SK-N-SH treated with all-trans-retinoic acid at 6 μM for 48 hours (cell line): ENCODE results near the gene SLC12A6.

Experiments
- ATAC-seq: fragments of 200-7000 bp; cut with Tn5 transposase; 3 replicates; pipeline ENCODE4 v1.9.1; 2020; ENCODE audit warnings: mild to moderate bottlenecking, moderate library complexity
- ARNTL ChIP-seq: fragments of 450-650 bp; formaldehyde crosslinking; IDR thresholded peaks from 2 replicates; pipeline ENCODE4 v1.5.0; 2020; ENCODE audit warnings: low read depth, mild to moderate bottlenecking, moderate library complexity, borderline replicate concordance
- BACH2 ChIP-seq: fragments of 250-450 bp; sonication (Bioruptor Pico); IDR thresholded peaks from 2 replicates; pipeline ENCODE4 v1.9.0; 2021; ENCODE audit warnings: mild to moderate bottlenecking, borderline replicate concordance
- CSDC2 ChIP-seq: fragments of 250-450 bp; sonication (Bioruptor Pico); IDR thresholded peaks from 2 replicates; pipeline ENCODE4 v1.5.0; 2020; ENCODE audit warnings: mild to moderate bottlenecking, moderate library complexity
- ESRRG ChIP-seq: fragments of 250-450 bp; sonication (Bioruptor Pico); IDR thresholded peaks from 2 replicates; pipeline ENCODE4 v1.6.1; 2021; ENCODE audit warnings: mild to moderate bottlenecking
- GLIS3 ChIP-seq: fragments of 250-450 bp; sonication (Bioruptor Pico); IDR thresholded peaks from 2 replicates; pipeline ENCODE4 v1.5.0; 2020; ENCODE audit warnings: mild to moderate bottlenecking, moderate library complexity
- ISL1 ChIP-seq: fragments of 250-450 bp; sonication (Bioruptor Pico); IDR thresholded peaks from 2 replicates; pipeline ENCODE4 v2.1.2; 2022; ENCODE audit warnings: mild to moderate bottlenecking, moderate library complexity
- OSR1 ChIP-seq: fragments of 250-450 bp; sonication (Bioruptor Pico); IDR thresholded peaks from 2 replicates; pipeline ENCODE4 v1.8.0; 2022; ENCODE audit warnings: moderate library complexity, mild to moderate bottlenecking, inconsistent platforms
- PPARA ChIP-seq: fragments of 250-450 bp; sonication (Bioruptor Pico); IDR thresholded peaks from 2 replicates; pipeline ENCODE4 v1.5.0; 2020; ENCODE audit warnings: mild to moderate bottlenecking, borderline replicate concordance
- RARB ChIP-seq: fragments of 250-450 bp; sonication (Bioruptor Pico); IDR thresholded peaks from 2 replicates; pipeline ENCODE4 v1.8.0; 2021; ENCODE audit warnings: mild to moderate bottlenecking, moderate library complexity
- SNAI2 ChIP-seq: fragments of 250-450 bp; sonication (Bioruptor Pico); IDR thresholded peaks from 2 replicates; pipeline ENCODE4 v1.5.0; 2020; ENCODE audit warnings: mild to moderate bottlenecking, moderate library complexity
- TCF4 ChIP-seq: fragments of 250-450 bp; sonication (Bioruptor Pico); IDR thresholded peaks from 2 replicates; pipeline ENCODE4 v1.8.0; 2021; ENCODE audit warnings: mild to moderate bottlenecking, moderate library complexity, borderline replicate concordance
- ZC3H10 ChIP-seq: fragments of 250-450 bp; sonication (Bioruptor Pico); IDR thresholded peaks from 2 replicates; pipeline ENCODE4 v1.5.1; 2021; ENCODE audit warnings: mild to moderate bottlenecking, moderate library complexity
- ZFP3 ChIP-seq: fragments of 250-450 bp; sonication (Bioruptor Pico); IDR thresholded peaks from 2 replicates; pipeline ENCODE4 v1.5.0; 2020; ENCODE audit warnings: mild to moderate bottlenecking, moderate library complexity
- ZFP30 ChIP-seq: fragments of 450-650 bp; formaldehyde crosslinking; IDR thresholded peaks from 2 replicates; pipeline ENCODE4 v1.5.0; 2022; ENCODE audit warnings: mild to moderate bottlenecking, moderate library complexity
- ZNF565 ChIP-seq: fragments of 450-650 bp; formaldehyde crosslinking; conservative IDR thresholded peaks from 2 replicates; pipeline ENCODE4 v1.5.0; 2020; ENCODE audit warnings: low read depth, mild to moderate bottlenecking, moderate library complexity
- ZNF8 ChIP-seq: fragments of 450-650 bp; formaldehyde crosslinking; IDR thresholded peaks from 2 replicates; pipeline ENCODE4 v1.5.0; 2020; ENCODE audit warnings: mild to moderate bottlenecking, moderate library complexity
- TF ChIP-seq, protein P1 (sequence below): fragments of 250-450 bp; sonication (Bioruptor Pico); IDR thresholded peaks from 2 replicates; pipeline ENCODE4 v1.8.0; 2021; ENCODE audit warnings: low read depth, mild to moderate bottlenecking, moderate library complexity, borderline replicate concordance
- TF ChIP-seq, protein P2 (sequence below): fragments of 250-450 bp; sonication (Bioruptor Pico); IDR thresholded peaks from 2 replicates; pipeline ENCODE4 v1.5.1; 2020; ENCODE audit warnings: low read depth, mild to moderate bottlenecking, moderate library complexity
- TF ChIP-seq, protein P3 (sequence below): fragments of 250-450 bp; sonication (Bioruptor Pico); IDR thresholded peaks from 2 replicates; pipeline ENCODE4 v1.5.1; 2021; ENCODE audit warnings: mild to moderate bottlenecking, moderate library complexity
- TF ChIP-seq, protein P4 (sequence below): fragments of 250-450 bp; sonication (Bioruptor Pico); IDR thresholded peaks from 2 replicates; pipeline ENCODE4 v1.5.0; 2020; ENCODE audit warnings: mild to moderate bottlenecking, moderate library complexity
- TF ChIP-seq, protein P5 (sequence below): fragments of 250-450 bp; sonication (Bioruptor Pico); IDR thresholded peaks from 2 replicates; pipeline ENCODE4 v1.8.0; 2020; ENCODE audit warnings: mild to moderate bottlenecking, moderate library complexity, borderline replicate concordance

The SLC12A6 gene

DNA sequence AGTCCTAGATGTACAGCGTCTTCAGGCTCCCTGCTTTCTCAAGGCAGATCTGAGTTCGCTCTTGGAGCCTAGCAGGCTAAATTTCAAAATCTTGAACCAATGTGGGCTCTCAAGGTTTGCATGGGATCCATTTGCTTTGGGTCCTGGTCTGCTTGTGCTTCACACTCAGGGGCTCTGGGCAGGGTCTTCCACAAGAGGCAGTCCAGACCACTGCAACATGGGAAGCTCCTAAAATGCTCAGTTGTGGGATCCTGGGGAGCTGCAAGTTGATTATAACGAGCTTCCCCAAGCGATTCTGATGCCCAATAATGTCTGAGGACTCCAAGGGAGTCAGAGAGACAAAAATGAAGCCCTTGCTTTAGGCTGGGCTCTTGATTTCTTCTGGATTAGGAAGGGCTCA lies 12.2 kb upstream of the SLC12A6 start:
- TF ChIP-seq SNAI2 (CRISPR knock-in tag), result no peak
- TF ChIP-seq ZNF8 (CRISPR knock-in tag), result no peak
- no peak for TF ChIP-seq OSR1
- TF ChIP-seq RARB (CRISPR knock-in tag), result no peak
- TF ChIP-seq, protein P1, sequence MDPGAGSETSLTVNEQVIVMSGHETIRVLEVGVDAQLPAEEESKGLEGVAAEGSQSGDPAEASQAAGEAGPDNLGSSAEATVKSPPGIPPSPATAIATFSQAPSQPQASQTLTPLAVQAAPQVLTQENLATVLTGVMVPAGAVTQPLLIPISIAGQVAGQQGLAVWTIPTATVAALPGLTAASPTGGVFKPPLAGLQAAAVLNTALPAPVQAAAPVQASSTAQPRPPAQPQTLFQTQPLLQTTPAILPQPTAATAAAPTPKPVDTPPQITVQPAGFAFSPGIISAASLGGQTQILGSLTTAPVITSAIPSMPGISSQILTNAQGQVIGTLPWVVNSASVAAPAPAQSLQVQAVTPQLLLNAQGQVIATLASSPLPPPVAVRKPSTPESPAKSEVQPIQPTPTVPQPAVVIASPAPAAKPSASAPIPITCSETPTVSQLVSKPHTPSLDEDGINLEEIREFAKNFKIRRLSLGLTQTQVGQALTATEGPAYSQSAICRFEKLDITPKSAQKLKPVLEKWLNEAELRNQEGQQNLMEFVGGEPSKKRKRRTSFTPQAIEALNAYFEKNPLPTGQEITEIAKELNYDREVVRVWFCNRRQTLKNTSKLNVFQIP (CRISPR knock-in tag), result no peak
- no peak for TF ChIP-seq ZFP30 (CRISPR knock-in tag)
- no peak for TF ChIP-seq ESRRG
- no peak for TF ChIP-seq ARNTL
- ATAC-seq, result no peak

DNA sequence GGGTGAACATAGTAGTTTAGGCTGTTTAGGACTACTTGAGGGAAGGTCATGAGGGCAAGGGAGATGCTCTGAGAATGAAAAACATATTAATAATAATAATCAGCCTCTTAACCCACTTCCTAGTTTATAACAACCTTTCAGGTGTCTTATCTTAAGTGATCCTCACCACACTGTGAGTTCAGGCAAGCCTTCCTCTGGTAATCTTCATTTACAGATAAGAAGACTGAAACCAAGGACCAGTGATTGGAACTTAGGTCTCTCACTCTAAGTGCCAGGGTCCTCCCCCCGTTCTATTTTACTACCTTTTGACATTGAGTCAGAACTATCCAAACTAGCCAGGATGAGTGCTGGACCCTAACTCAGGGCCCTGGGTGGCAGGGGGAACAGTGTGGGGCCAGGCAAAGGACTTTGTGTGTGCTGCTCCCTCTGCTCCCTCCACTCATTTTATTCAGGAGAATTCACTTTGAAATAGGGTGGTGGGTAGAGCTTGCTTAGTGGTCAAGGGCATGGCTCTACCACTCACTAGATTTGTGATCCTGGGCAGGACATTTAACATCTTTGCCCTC lies 11.2 kb upstream of the SLC12A6 start:
- TF ChIP-seq ZNF565 (CRISPR knock-in tag), result no peak
- no peak for TF ChIP-seq GLIS3 (CRISPR knock-in tag)
- no peak for TF ChIP-seq CSDC2 (CRISPR knock-in tag)
- no peak for TF ChIP-seq PPARA (CRISPR knock-in tag)
- TF ChIP-seq, protein P2, sequence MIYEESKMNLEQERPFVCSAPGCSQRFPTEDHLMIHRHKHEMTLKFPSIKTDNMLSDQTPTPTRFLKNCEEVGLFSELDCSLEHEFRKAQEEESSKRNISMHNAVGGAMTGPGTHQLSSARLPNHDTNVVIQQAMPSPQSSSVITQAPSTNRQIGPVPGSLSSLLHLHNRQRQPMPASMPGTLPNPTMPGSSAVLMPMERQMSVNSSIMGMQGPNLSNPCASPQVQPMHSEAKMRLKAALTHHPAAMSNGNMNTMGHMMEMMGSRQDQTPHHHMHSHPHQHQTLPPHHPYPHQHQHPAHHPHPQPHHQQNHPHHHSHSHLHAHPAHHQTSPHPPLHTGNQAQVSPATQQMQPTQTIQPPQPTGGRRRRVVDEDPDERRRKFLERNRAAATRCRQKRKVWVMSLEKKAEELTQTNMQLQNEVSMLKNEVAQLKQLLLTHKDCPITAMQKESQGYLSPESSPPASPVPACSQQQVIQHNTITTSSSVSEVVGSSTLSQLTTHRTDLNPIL (CRISPR knock-in tag), result no peak
- TF ChIP-seq ISL1 (CRISPR knock-in tag), result no peak
- no peak for TF ChIP-seq RARB (CRISPR knock-in tag)
- TF ChIP-seq TCF4 (CRISPR knock-in tag), result no peak
- no peak for TF ChIP-seq SNAI2 (CRISPR knock-in tag)
- no peak for TF ChIP-seq ZNF8 (CRISPR knock-in tag)
- no peak for TF ChIP-seq ZFP30 (CRISPR knock-in tag)
- no peak for TF ChIP-seq ZC3H10
- TF ChIP-seq OSR1, result no peak
- ATAC-seq, result no peak

DNA sequence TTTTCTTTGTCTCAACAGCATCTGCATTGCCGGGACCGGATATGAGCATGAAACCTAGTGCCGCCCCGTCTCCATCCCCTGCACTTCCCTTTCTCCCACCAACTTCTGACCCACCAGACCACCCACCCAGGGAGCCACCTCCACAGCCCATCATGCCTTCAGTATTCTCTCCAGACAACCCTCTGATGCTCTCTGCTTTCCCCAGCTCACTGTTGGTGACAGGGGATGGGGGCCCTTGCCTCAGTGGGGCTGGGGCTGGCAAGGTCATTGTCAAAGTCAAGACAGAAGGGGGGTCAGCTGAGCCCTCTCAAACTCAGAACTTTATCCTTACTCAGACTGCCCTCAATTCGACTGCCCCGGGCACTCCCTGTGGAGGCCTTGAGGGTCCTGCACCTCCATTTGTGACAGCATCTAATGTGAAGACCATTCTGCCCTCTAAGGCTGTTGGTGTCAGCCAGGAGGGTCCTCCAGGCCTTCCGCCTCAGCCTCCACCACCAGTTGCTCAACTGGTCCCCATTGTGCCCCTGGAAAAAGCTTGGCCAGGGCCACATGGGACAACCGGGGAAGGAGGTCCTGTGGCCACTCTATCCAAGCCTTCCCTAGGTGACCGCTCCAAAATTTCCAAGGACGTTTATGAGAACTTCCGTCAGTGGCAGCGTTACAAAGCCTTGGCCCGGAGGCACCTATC lies 10.5 kb upstream of the SLC12A6 start:
- TF ChIP-seq, protein P3, sequence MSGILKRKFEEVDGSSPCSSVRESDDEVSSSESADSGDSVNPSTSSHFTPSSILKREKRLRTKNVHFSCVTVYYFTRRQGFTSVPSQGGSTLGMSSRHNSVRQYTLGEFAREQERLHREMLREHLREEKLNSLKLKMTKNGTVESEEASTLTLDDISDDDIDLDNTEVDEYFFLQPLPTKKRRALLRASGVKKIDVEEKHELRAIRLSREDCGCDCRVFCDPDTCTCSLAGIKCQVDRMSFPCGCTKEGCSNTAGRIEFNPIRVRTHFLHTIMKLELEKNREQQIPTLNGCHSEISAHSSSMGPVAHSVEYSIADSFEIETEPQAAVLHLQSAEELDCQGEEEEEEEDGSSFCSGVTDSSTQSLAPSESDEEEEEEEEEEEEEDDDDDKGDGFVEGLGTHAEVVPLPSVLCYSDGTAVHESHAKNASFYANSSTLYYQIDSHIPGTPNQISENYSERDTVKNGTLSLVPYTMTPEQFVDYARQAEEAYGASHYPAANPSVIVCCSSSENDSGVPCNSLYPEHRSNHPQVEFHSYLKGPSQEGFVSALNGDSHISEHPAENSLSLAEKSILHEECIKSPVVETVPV (CRISPR knock-in tag), result no peak
- TF ChIP-seq, protein P4, sequence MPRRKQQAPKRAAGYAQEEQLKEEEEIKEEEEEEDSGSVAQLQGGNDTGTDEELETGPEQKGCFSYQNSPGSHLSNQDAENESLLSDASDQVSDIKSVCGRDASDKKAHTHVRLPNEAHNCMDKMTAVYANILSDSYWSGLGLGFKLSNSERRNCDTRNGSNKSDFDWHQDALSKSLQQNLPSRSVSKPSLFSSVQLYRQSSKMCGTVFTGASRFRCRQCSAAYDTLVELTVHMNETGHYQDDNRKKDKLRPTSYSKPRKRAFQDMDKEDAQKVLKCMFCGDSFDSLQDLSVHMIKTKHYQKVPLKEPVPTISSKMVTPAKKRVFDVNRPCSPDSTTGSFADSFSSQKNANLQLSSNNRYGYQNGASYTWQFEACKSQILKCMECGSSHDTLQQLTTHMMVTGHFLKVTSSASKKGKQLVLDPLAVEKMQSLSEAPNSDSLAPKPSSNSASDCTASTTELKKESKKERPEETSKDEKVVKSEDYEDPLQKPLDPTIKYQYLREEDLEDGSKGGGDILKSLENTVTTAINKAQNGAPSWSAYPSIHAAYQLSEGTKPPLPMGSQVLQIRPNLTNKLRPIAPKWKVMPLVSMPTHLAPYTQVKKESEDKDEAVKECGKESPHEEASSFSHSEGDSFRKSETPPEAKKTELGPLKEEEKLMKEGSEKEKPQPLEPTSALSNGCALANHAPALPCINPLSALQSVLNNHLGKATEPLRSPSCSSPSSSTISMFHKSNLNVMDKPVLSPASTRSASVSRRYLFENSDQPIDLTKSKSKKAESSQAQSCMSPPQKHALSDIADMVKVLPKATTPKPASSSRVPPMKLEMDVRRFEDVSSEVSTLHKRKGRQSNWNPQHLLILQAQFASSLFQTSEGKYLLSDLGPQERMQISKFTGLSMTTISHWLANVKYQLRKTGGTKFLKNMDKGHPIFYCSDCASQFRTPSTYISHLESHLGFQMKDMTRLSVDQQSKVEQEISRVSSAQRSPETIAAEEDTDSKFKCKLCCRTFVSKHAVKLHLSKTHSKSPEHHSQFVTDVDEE (CRISPR knock-in tag), result no peak
- ATAC-seq, result no peak

DNA sequence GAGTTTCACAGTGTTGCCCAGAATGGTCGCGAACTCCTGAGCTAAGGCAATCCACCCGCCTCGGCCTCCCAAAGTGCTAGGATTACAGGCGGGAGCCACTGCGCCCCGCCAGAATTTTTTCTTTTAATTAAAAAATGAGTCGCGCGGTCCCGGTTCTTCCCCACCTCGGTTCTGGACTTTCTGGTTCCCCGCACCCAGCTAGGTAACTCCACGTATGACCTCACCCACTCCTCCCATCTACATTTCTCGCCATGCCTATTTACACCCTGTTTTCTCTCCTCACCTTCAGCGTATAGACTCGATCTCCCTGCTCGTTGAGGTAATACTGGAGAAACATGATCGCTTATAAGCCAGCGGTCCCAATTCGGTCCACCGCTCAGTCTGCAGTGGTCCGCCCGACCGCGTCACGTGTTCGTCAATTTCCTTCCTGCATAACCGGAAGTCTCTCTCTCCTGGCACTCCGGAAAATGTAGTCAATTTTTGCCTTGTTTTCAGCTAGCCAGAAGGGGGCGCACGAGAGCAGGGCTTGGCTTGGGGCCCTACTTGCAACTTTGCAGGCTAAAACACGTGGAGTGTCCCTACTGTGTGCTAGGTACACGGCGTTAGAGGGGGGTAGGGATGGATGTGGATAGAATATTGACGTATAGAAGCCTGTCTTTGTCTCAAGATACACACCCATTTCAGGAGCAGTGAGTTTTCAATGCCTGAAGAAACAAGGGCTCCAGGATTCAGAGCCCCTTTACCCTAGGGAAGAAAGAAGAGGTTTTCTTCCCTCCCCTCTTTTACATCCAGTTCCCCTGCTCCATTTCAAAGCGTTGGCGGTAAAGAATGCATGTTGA lies 5.4 kb upstream of the SLC12A6 start, which contains the start of the genes NOP10 and NUTM1:
NOP10 (minus strand) TSS at position 400 of the 839 bp plus-strand sequence; CDS start at position 337, 63 bp downstream.
NUTM1 (plus strand) TSS at position 579 of the 839 bp plus-strand sequence. CDS start 382 bp downstream, outside the sequence.
- peak; percentile 94 for ATAC-seq
- TF ChIP-seq ZNF565 (CRISPR knock-in tag), result no peak
- TF ChIP-seq, protein P2 (CRISPR knock-in tag), result no peak
- TF ChIP-seq ZC3H10, result no peak
- no peak for TF ChIP-seq CSDC2 (CRISPR knock-in tag)
- TF ChIP-seq ESRRG, result no peak
- no peak for TF ChIP-seq ZNF8 (CRISPR knock-in tag)
- TF ChIP-seq OSR1, result no peak
- TF ChIP-seq, protein P5, sequence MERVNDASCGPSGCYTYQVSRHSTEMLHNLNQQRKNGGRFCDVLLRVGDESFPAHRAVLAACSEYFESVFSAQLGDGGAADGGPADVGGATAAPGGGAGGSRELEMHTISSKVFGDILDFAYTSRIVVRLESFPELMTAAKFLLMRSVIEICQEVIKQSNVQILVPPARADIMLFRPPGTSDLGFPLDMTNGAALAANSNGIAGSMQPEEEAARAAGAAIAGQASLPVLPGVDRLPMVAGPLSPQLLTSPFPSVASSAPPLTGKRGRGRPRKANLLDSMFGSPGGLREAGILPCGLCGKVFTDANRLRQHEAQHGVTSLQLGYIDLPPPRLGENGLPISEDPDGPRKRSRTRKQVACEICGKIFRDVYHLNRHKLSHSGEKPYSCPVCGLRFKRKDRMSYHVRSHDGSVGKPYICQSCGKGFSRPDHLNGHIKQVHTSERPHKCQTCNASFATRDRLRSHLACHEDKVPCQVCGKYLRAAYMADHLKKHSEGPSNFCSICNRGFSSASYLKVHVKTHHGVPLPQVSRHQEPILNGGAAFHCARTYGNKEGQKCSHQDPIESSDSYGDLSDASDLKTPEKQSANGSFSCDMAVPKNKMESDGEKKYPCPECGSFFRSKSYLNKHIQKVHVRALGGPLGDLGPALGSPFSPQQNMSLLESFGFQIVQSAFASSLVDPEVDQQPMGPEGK (CRISPR knock-in tag), result no peak
- TF ChIP-seq RARB (CRISPR knock-in tag), result no peak
- no peak for TF ChIP-seq ZFP3
- TF ChIP-seq ZFP30 (CRISPR knock-in tag), result no peak
- TF ChIP-seq SNAI2 (CRISPR knock-in tag), result no peak
- no peak for TF ChIP-seq ISL1 (CRISPR knock-in tag)
- TF ChIP-seq BACH2, result no peak
- no peak for TF ChIP-seq PPARA (CRISPR knock-in tag)
